ENCODE results near the gene ICA1L. TPM values are rescaled to one million over a fixed set of nuclear protein-coding genes. Genes with fewer than 3 reads are reported as not detected.
"Not testable (repeated sequence)": the region's sequence is repeated elsewhere in the genome, so short reads cannot be mapped to it uniquely, and the experiment has no call there.

Gene ICA1L
- total RNA-seq, 1 donor from 2014 or later: 6.5 TPM

DNA sequence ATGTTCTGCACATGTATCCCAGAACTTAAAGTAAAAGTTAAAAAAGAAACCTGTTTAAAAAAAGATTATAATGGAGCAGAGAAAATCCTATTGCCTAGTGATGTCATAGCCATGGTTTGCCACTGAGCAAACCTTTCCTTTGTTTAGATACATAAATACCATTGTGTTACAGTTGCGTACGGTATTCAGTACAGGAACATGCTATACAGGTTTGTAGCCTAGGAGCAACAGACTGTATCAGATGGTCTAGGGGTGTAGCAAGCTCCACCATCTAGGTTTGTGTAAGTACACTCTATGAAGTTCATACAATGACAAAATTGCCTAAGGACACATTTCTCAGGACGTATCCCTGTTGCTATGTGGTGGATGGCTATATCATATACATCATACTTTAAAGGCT is 13.0 kb downstream of the ICA1L start:
- H3K27me3 Mint-ChIP-seq (ENCODE audit: unreplicated experiment): peaks cover 2% of the 10 kb centered on the region
- H3K9me3 Mint-ChIP-seq (ENCODE audit: unreplicated experiment): peaks cover 12% of the 10 kb centered on the region
- H3K4me3 Mint-ChIP-seq (ENCODE audit: unreplicated experiment): no peak overlapping the region
- H3K27ac Mint-ChIP-seq (ENCODE audit: unreplicated experiment): no peak overlapping the region
- TF ChIP-seq, protein P1, sequence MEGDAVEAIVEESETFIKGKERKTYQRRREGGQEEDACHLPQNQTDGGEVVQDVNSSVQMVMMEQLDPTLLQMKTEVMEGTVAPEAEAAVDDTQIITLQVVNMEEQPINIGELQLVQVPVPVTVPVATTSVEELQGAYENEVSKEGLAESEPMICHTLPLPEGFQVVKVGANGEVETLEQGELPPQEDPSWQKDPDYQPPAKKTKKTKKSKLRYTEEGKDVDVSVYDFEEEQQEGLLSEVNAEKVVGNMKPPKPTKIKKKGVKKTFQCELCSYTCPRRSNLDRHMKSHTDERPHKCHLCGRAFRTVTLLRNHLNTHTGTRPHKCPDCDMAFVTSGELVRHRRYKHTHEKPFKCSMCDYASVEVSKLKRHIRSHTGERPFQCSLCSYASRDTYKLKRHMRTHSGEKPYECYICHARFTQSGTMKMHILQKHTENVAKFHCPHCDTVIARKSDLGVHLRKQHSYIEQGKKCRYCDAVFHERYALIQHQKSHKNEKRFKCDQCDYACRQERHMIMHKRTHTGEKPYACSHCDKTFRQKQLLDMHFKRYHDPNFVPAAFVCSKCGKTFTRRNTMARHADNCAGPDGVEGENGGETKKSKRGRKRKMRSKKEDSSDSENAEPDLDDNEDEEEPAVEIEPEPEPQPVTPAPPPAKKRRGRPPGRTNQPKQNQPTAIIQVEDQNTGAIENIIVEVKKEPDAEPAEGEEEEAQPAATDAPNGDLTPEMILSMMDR (IDR thresholded peaks at IDR 0.05): no peak
- no peak for DNase-seq (ENCODE audit: extremely low spot score, unreplicated experiment)
- H3K4me1 Mint-ChIP-seq (ENCODE audit: unreplicated experiment): no peaks in the 10 kb centered on the region
- peaks cover 9% of the 10 kb centered on the region for H3K36me3 Mint-ChIP-seq (ENCODE audit: unreplicated experiment)

DNA sequence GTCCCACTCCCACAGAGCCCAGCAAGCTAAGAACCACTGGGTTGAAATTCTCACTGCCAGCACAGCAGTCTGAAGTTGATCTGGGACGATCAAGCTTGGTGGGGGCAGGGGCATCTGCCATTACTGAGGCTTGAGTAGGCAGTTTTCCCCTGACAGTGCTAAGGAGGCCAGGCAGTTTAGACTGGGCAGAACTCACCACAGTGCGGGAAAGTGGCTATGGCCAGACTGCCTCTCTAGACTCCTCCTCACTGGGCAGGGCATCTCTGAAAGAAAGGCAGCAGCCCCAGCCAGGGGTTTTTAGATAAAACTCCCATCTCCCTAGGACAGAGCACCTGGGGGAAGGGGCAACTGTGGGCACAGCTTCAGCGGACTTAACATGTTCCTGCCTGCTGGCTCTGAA is 22.2 kb downstream of the ICA1L start:
- not testable (repeated sequence) for H3K4me3 Mint-ChIP-seq (ENCODE audit: unreplicated experiment); H3K9me3 Mint-ChIP-seq (ENCODE audit: unreplicated experiment); H3K27ac Mint-ChIP-seq (ENCODE audit: unreplicated experiment); H3K27me3 Mint-ChIP-seq (ENCODE audit: unreplicated experiment); H3K4me1 Mint-ChIP-seq (ENCODE audit: unreplicated experiment); H3K36me3 Mint-ChIP-seq (ENCODE audit: unreplicated experiment); DNase-seq (ENCODE audit: extremely low spot score, unreplicated experiment)

DNA sequence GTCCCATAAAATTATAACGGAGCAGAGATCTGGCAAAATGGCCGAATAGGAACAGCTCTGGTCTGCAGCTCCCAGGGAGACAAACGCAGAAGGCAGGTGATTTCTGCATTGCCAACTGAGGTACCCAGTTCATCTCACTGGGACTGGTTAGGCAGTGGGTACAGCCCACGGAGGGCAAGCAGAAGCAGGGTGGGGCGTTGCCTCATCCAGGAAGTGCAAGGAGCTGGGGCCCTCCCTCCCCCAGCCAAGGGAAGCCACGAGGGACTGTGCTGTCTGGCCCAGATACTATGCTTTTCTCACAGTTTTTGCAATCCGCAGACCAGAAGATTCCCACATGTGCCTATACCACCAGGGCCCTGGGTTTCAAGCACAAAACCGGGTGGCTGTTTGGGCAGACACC is 22.8 kb downstream of the ICA1L start:
- no peak for DNase-seq (ENCODE audit: extremely low spot score, unreplicated experiment)
- H3K27ac Mint-ChIP-seq (ENCODE audit: unreplicated experiment): no peak overlapping the region

DNA sequence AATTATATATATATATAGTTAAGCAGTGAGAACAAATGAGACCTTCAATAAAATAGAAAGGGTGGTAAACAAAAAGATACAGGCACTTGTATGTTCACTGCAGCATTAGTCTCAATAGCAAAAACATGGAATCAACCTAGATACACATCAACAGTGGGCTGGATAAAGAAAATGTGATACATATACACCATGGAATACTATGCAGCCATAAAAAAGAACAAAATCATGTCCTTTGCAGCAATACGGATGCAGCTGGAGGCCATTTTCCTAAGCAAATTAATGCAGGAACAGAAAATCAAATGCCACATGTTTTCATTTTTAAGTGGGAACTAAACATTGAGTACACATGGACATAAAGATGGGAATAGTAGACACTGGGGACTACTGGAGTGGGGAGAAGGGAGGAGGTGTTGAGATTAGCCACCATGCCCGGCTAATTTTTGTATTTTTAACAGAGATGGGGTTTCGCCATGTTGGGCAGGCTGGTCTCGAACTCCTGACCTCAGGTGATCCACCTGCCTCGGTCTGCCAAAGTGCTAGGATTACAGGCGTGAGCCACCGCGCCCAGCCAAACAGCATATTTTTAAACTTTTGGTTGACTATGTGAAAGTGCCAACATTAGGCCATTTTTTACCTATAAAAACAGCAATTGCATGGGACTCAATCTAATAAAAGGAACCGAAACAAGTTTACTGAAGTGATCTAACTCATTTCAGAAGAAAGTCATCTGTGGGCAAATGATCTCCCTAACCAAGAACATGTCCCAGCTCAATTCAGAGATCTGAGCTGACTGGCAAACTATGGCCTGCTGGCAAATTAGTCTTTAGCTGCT is 23.7 kb downstream of the ICA1L start:
- no peaks in the 10 kb centered on the region for H3K27me3 Mint-ChIP-seq (ENCODE audit: unreplicated experiment)
- peaks cover 4% of the 10 kb centered on the region for H3K9me3 Mint-ChIP-seq (ENCODE audit: unreplicated experiment)
- H3K27ac Mint-ChIP-seq (ENCODE audit: unreplicated experiment): no peak overlapping the region
- H3K4me3 Mint-ChIP-seq (ENCODE audit: unreplicated experiment): no peak overlapping the region
- H3K36me3 Mint-ChIP-seq (ENCODE audit: unreplicated experiment): peaks cover 3% of the 10 kb centered on the region
- TF ChIP-seq, protein P1 (IDR thresholded peaks at IDR 0.05): no peak
- H3K4me1 Mint-ChIP-seq (ENCODE audit: unreplicated experiment): no peaks in the 10 kb centered on the region
- DNase-seq (ENCODE audit: extremely low spot score, unreplicated experiment): no peak

More for the DNA sequence above, 22.8 kb downstream of the ICA1L start:
- no peaks in the 10 kb centered on the region for H3K9me3 Mint-ChIP-seq (ENCODE audit: unreplicated experiment)
- H3K4me1 Mint-ChIP-seq (ENCODE audit: unreplicated experiment): no peaks in the 10 kb centered on the region
- no peaks in the 10 kb centered on the region for H3K36me3 Mint-ChIP-seq (ENCODE audit: unreplicated experiment)
- H3K27me3 Mint-ChIP-seq (ENCODE audit: unreplicated experiment): no peaks in the 10 kb centered on the region
- no peak overlapping the region for H3K4me3 Mint-ChIP-seq (ENCODE audit: unreplicated experiment)
- TF ChIP-seq, protein P1 (IDR thresholded peaks at IDR 0.05): no peak

DNA sequence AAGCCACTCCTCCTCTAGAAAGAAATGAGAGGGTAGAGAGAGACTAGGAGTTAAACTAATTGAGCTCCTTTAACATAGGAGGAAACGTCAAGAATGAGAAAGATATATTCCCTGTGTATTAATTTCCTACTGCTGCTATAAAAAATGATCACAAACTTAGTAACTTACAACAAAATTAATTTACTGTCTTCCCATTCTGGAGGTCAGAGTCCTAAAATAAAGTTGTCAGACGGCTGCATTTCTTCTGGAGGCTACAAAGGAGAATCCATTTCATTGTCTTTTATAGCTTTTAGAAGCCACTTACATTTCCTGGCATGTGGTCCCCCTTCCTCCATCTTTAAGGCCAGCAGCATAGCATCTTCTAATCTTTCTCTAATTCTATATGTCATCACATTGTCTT is 26.9 kb downstream of the ICA1L start:
- H3K9me3 Mint-ChIP-seq (ENCODE audit: unreplicated experiment): peaks cover 13% of the 10 kb centered on the region

More for the DNA sequence above, 26.9 kb downstream of the ICA1L start:
- no peaks in the 10 kb centered on the region for H3K4me1 Mint-ChIP-seq (ENCODE audit: unreplicated experiment)
- H3K4me3 Mint-ChIP-seq (ENCODE audit: unreplicated experiment): no peak overlapping the region
- H3K27me3 Mint-ChIP-seq (ENCODE audit: unreplicated experiment): no peaks in the 10 kb centered on the region
- peaks cover 3% of the 10 kb centered on the region for H3K36me3 Mint-ChIP-seq (ENCODE audit: unreplicated experiment)
- TF ChIP-seq, protein P1 (IDR thresholded peaks at IDR 0.05): no peak
- H3K27ac Mint-ChIP-seq (ENCODE audit: unreplicated experiment): no peak overlapping the region
- DNase-seq (ENCODE audit: extremely low spot score, unreplicated experiment): no peak
